WTC11 (cell line): ENCODE measurements around the gene GTPBP6.

Experiments
- CBFB ChIP-seq: sonication (generic); formaldehyde crosslinking; IDR thresholded peaks from 2 replicates; pipeline ENCODE4 v1.8.1; 2022; ENCODE audit warnings: mild to moderate bottlenecking, low read depth, missing genetic modification reagents
- CREB1 ChIP-seq: sonication (generic); formaldehyde crosslinking; IDR thresholded peaks from 2 replicates; pipeline ENCODE4 v1.8.0; 2023; ENCODE audit warnings: mild to moderate bottlenecking, missing genetic modification reagents
- CTCF ChIP-seq: fragments of 200-600 bp; IDR thresholded peaks from 2 replicates; pipeline ENCODE4 v1.8.0; 2022; ENCODE audit warnings: antibody characterized with exemption
- ELF4 ChIP-seq: sonication (generic); formaldehyde crosslinking; IDR thresholded peaks from 2 replicates; pipeline ENCODE4 v1.8.1; 2022; ENCODE audit warnings: low read depth, mild to moderate bottlenecking, moderate library complexity, missing genetic modification reagents
- FOXJ3 ChIP-seq: sonication (generic); formaldehyde crosslinking; IDR thresholded peaks from 2 replicates; pipeline ENCODE4 v1.9.0; 2021; ENCODE audit warnings: missing genetic modification reagents, mild to moderate bottlenecking, borderline replicate concordance
- FOXP4 ChIP-seq: sonication (generic); formaldehyde crosslinking; IDR thresholded peaks from 2 replicates; pipeline ENCODE4 v1.8.0; 2022; ENCODE audit warnings: mild to moderate bottlenecking, missing genetic modification reagents
- JUN ChIP-seq: sonication (generic); formaldehyde crosslinking; IDR thresholded peaks from 2 replicates; pipeline ENCODE4 v1.8.0; 2023; ENCODE audit warnings: mild to moderate bottlenecking, missing genetic modification reagents
- NFYB ChIP-seq: sonication (generic); formaldehyde crosslinking; conservative IDR thresholded peaks from 2 replicates; pipeline ENCODE4 v1.8.0; 2022; ENCODE audit warnings: low read depth, missing genetic modification reagents
- NR1H2 ChIP-seq: sonication (generic); formaldehyde crosslinking; IDR thresholded peaks from 2 replicates; pipeline ENCODE4 v1.9.0; 2021; ENCODE audit warnings: mild to moderate bottlenecking, moderate library complexity, missing genetic modification reagents
- PRRX2 ChIP-seq: fragments of 250-450 bp; sonication (Bioruptor Pico); IDR thresholded peaks from 2 replicates; pipeline ENCODE4 v1.8.0; 2021; ENCODE audit warnings: mild to moderate bottlenecking
- TF ChIP-seq, protein P1 (sequence below): sonication (generic); formaldehyde crosslinking; IDR thresholded peaks from 2 replicates; pipeline ENCODE4 v1.8.1; 2023; ENCODE audit warnings: mild to moderate bottlenecking, missing genetic modification reagents, moderate library complexity
- TF ChIP-seq, protein P2 (sequence below): sonication (generic); formaldehyde crosslinking; IDR thresholded peaks from 2 replicates; pipeline ENCODE4 v1.8.0; 2022; ENCODE audit warnings: mild to moderate bottlenecking, missing genetic modification reagents

DNA sequence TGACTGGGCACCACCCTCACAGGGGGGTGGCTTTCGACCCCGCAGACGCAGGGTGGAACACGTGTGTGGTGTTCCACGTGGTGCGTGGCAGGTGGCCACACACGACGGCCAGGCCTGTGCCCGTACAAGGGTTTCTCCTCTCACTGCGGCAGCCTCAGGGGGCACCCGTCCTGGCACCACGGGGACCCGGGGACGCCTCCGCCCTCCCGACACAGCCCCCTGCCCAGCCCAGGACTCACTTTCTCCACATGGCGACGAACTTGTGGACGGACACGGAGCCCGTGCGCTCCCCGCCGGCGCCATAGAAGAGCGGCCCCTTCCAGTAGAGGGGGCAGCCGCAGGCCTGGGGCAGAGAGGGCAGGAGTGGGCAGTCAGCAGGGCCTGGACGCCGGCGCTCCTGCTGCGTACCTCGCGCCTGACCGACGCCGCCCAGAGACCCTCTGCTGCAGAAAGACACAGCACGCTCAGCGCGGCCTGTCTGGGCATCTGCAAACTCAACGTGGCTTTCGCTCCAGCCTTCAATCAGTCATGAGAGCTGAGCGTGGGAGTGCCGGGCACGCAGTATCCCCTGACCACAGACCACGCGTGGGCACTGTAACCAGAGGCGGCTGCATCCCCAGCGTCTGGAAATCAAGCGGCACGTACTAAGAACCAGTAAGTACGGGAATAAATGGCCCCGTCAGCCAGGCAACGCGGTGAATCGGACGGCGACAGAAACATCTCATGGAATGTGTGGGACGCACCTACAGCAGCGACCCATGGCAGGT, 28.9 kb upstream of the GTPBP6 start:
- TF ChIP-seq ELF4, result no peak
- no peak for TF ChIP-seq NFYB (CRISPR knock-in tag)
- TF ChIP-seq FOXJ3 (CRISPR knock-in tag), result no peak
- no peak for TF ChIP-seq CTCF
- TF ChIP-seq JUN (CRISPR knock-in tag), result no peak
- TF ChIP-seq, protein P1, sequence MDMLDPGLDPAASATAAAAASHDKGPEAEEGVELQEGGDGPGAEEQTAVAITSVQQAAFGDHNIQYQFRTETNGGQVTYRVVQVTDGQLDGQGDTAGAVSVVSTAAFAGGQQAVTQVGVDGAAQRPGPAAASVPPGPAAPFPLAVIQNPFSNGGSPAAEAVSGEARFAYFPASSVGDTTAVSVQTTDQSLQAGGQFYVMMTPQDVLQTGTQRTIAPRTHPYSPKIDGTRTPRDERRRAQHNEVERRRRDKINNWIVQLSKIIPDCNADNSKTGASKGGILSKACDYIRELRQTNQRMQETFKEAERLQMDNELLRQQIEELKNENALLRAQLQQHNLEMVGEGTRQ (CRISPR knock-in tag), result no peak
- no peak for TF ChIP-seq PRRX2 (CRISPR knock-in tag)
- no peak for TF ChIP-seq CREB1 (CRISPR knock-in tag)
- no peak for TF ChIP-seq CBFB (CRISPR knock-in tag)
- TF ChIP-seq, protein P2, sequence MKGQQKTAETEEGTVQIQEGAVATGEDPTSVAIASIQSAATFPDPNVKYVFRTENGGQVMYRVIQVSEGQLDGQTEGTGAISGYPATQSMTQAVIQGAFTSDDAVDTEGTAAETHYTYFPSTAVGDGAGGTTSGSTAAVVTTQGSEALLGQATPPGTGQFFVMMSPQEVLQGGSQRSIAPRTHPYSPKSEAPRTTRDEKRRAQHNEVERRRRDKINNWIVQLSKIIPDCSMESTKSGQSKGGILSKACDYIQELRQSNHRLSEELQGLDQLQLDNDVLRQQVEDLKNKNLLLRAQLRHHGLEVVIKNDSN, result no peak
- no peak for TF ChIP-seq FOXP4 (CRISPR knock-in tag)
- TF ChIP-seq NR1H2, result no peak
